NB4 (cell line): ENCODE data around the gene PCGF1.

Experiments used
- DNase-seq: peaks from one replicate; pipeline ENCODE4 v3.0.0; 2010; ENCODE audit warnings: low read depth
- H3K4me3 ChIP-seq: one replicate; pipeline ENCODE4 v1.5.1; 2011; ENCODE audit warnings: mild to moderate bottlenecking, low read depth, low read length, moderate library complexity
- CTCF ChIP-seq: IDR thresholded peaks from one replicate; pipeline ENCODE4 v1.5.1; 2012; ENCODE audit warnings: low read depth, low read length
- MYC ChIP-seq: IDR thresholded peaks from 2 replicates; pipeline ENCODE4 v1.6.1; 2011; ENCODE audit warnings: low read depth, low read length
- POLR2A ChIP-seq: IDR thresholded peaks from 2 replicates; pipeline ENCODE4 v1.6.1; 2011; ENCODE audit warnings: mild to moderate bottlenecking; ENCODE audit not compliant: insufficient read length; ENCODE audit errors: extremely low read depth
- TF ChIP-seq, protein P1 (sequence below): IDR thresholded peaks from 2 replicates; pipeline ENCODE4 v1.6.1; 2011; ENCODE audit warnings: low read depth, low read length

PCGF1 gene

GRCh38 chr2:74528600-74529356 is 21.3 kb upstream of the PCGF1 start:
- no peak for DNase-seq
- TF ChIP-seq, protein P1, sequence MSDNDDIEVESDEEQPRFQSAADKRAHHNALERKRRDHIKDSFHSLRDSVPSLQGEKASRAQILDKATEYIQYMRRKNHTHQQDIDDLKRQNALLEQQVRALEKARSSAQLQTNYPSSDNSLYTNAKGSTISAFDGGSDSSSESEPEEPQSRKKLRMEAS: peak; percentile 55; the same call in 1 of the 2 replicates
- TF ChIP-seq POLR2A: no peak
- peak overlapping the region; percentile 99 for H3K4me3 ChIP-seq

DNA sequence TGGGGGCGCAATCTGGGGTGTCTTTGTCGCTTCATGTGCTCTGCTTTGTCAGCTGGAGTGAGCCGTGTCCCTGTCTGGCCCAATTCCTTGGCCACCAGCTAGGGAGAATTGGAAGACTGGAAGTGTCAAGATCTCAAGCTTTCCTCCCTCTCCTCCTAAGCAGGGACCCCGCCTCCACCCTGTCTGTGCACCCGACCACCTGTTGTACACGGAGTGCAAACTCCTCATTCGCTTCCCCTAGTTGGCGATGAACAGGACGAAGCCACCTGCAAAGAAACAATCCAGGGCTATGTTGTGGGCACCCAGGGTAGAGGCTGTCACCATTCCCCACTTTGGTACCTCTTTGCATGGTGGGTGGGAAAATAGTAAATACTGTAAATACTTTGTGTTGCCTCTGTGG is 20.2 kb upstream of the PCGF1 start:
- peak overlapping the region; percentile 99 for H3K4me3 ChIP-seq
- no peak for DNase-seq
- TF ChIP-seq CTCF (no peak), MYC (no peak), POLR2A (no peak)
- TF ChIP-seq, protein P1: no peak

GRCh38 chr2:74526649-74527230 is 19.2 kb upstream of the PCGF1 start:
- TF ChIP-seq MYC (no peak), POLR2A (no peak), CTCF (no peak)
- TF ChIP-seq, protein P1: no peak
- no peak for DNase-seq
- no peak overlapping the region for H3K4me3 ChIP-seq

DNA sequence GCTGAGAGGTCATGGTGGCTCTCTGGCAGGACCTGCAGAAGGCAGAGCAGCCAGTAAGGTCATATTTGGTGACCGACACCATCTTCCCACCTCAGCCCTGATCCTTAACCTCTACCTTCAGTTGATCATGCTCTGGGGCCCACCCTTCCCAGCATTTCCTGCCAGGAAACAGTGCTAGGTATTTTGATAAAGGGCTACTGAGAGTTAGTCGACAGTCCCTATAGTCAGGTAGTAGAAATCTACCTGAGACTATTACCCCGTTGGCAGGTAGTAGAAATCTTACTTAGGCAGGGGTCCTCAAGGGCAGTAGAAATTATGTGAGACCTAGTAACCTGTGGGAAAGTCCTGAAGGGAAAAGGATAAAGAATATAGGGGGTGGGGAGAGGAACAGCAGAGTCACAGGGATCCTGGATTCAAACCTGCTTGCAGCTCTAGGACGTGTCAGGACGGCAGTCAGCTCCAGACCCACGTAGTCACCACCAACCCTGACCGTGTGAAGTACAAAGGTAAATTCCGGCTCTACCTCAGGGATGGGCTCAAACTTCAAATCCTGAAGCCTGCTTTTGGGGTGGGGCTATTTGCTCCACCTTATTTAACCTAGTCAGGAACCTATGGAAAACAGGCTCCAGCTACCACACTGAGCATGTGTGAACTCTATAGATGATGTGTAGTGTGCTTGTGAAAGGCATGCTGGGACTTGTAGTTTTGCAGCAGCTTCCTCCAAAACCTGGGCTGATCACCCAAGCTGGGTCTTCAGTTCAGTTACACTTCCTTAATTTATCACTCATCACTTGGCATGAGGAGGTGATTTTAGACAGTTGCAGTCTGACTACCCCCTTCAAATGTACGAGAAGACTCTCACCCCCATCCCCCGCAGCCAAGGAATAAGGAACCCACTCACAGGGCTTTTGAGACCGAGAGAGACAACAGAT is 18.5 kb upstream of the PCGF1 start, which contains the start of gene DQX1:
Gene DQX1 (minus strand): TSS at position 515 of the 932 bp plus-strand sequence. CDS start 502 bp downstream, at position 13.
- no peak within 1 kb of the TSS for H3K4me3 ChIP-seq
- DNase-seq: peak; percentile 82
- TF ChIP-seq MYC (peak; percentile 28; the same call in 1 of the 2 replicates), CTCF (no peak), POLR2A (no peak)
- TF ChIP-seq, protein P1: peak; percentile 56

DNA sequence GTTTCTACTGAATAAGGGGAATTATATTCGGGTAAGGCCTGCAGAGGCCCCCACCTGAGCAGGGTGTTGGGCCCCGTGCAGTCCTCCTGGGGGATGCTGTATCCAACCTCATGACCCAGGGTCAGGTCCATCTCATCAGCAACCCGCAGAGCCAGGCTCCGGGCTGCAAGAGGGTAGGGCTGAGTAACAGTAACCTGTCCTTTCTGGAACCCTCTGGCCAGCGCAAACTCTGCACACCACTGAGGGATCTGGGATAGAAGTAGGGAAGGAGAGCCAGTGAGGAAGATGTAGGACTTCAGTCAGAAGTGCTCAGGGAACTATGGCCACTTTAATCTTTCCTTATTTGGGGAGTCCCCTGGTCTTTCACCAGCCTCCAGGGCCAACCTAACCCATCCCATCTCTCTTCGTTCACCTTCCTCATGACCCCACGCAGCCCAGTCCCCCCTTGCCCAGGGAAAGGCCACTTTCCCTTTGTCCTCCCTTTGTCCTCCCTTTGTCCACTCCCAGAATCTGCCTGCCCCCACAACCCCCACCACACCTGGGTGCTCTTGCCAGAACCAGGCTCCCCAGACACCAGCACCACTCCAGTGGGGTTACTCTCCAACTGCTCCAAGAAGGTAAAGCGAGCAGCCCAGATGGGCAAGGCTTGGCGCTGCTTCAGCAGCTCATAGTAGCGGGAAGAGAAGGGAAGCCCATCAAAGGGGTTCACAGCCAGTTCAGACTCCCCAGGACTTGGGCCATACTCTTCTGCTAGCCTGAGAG is 17.6 kb upstream of the PCGF1 start:
- no peak for DNase-seq
- TF ChIP-seq POLR2A: no peak
- no peak for TF ChIP-seq MYC
- no peak for TF ChIP-seq CTCF
- TF ChIP-seq, protein P1: no peak
- no peak overlapping the region for H3K4me3 ChIP-seq
